HFFc6 (cell line): ENCODE measurements around the gene ANKZF1. TPM values are rescaled to one million over a fixed set of nuclear protein-coding genes. Genes with fewer than 3 reads are reported as not detected.

ENCODE experiments used
- DNase-seq: peaks from one replicate; pipeline ENCODE4 v3.0.0-alpha.2; 2018
- H3K27ac Mint-ChIP-seq: 2 replicates; pipeline ENCODE4 v1.8.0; 2020; ENCODE audit warnings: mild to moderate bottlenecking, mixed read lengths
- H3K27me3 Mint-ChIP-seq: 2 replicates; pipeline ENCODE4 v1.8.0; 2021; ENCODE audit warnings: mild to moderate bottlenecking, moderate library complexity, mixed read lengths; ENCODE audit not compliant: insufficient read depth
- H3K36me3 Mint-ChIP-seq: 2 replicates; pipeline ENCODE4 v1.8.0; 2021; ENCODE audit warnings: low read depth, mixed read lengths
- H3K4me1 Mint-ChIP-seq: 2 replicates; pipeline ENCODE4 v1.8.0; 2020; ENCODE audit warnings: low read depth, mixed read lengths
- H3K4me3 Mint-ChIP-seq: 2 replicates; pipeline ENCODE4 v1.8.0; 2020; ENCODE audit warnings: mild to moderate bottlenecking, moderate library complexity, mixed read lengths
- H3K9me3 Mint-ChIP-seq: 2 replicates; pipeline ENCODE4 v1.8.0; 2020; ENCODE audit warnings: mild to moderate bottlenecking, mixed read lengths
- total RNA-seq, 6 experiments: library from RNA; stranded (reverse); fragmentation: NEBNext Ultra II Directional; extraction: Animal tissue kit (Norgen Biotek cat#: 25700); gene quantifications; 2 replicates in 1 of 6; 3 replicates in 5 of 6; pipeline ENCODE4 v1.2.3, GENCODE V29; 2021
- TF ChIP-seq, protein P1 (sequence below): fragments of 200-600 bp; sonication (generic); IDR thresholded peaks from 2 replicates; pipeline ENCODE4 v1.5.0; 2021; ENCODE audit warnings: antibody characterized with exemption, mild to moderate bottlenecking

ANKZF1 gene
- total RNA-seq, 6 experiments from 2014 or later, result 11.7 to 18.9 (median 15.4) TPM

DNA sequence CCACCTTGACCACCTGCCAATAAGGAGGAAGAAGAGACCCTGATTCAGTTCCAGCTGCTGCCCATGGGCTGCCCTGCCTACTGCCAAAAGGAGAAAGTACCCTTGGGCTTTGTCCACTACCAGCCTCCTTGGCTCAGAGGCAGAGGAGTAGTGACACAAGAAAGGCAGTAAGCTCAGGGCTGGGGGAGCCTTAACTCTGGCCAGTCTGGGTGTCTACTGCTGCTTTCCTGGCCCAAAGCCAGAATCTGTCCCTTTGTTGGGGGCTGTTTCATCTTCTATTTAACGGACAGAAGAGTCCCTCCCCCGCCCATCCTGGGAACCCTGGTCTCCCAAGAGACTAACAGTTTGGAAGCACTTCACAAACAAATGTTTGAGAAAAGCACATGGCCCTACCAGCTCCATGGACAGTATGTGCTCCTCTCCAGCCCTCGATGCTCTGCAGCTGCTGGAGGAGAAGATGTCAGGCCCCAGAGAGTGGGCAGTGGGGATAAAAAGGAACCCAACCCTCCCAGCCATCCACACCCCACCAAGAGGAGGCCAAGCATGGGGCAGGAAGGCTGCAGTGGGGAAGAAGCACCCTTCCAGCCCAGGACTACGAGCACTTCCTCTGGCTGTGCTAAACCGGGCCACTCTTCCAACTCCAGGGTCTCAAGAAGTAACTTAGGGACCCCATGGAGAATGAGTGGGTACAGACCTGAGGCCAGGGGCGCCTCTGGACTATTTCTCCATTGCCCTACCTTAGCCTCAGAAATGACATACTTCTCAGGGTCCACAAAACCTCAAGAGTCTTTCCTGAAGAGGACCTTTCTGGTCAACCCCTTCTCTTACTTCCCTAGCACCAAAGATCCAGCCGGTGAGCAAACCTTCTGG, 1.3 kb upstream of the ANKZF1 start:
- H3K27ac Mint-ChIP-seq, result peak overlapping the region; percentile 45

DNA sequence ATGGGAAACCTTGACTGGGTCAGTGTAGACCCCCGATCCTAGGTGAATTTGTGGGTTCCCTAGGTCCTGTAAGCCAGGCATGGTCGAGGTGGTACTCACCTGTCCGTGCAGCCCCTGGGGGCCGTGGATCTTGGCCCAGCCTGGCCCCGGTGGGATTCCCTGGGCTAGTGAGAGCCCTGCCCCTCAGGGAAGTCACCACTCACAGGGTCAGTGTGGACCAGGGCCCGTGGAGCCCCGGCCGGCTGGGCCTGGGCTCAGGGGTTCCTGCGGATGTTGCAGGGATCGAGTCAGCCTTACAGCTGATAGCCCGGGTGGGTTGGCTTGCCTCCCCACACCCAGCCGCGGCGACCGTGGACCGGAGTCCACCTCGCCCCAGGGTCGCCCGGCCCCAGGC, 698 bp upstream of the ANKZF1 start:
- TF ChIP-seq, protein P1, sequence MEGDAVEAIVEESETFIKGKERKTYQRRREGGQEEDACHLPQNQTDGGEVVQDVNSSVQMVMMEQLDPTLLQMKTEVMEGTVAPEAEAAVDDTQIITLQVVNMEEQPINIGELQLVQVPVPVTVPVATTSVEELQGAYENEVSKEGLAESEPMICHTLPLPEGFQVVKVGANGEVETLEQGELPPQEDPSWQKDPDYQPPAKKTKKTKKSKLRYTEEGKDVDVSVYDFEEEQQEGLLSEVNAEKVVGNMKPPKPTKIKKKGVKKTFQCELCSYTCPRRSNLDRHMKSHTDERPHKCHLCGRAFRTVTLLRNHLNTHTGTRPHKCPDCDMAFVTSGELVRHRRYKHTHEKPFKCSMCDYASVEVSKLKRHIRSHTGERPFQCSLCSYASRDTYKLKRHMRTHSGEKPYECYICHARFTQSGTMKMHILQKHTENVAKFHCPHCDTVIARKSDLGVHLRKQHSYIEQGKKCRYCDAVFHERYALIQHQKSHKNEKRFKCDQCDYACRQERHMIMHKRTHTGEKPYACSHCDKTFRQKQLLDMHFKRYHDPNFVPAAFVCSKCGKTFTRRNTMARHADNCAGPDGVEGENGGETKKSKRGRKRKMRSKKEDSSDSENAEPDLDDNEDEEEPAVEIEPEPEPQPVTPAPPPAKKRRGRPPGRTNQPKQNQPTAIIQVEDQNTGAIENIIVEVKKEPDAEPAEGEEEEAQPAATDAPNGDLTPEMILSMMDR, result no peak
- H3K27ac Mint-ChIP-seq, result peak overlapping the region; percentile 45
- DNase-seq, result no peak

More for the DNA sequence above, 1.3 kb upstream of the ANKZF1 start:
- TF ChIP-seq, protein P1, result no peak
- no peak for DNase-seq
- peak overlapping the region; percentile 96 for H3K4me3 Mint-ChIP-seq
- no peaks in the 10 kb centered on the region for H3K9me3 Mint-ChIP-seq
- H3K36me3 Mint-ChIP-seq, result peaks cover 8% of the 10 kb centered on the region
- H3K4me1 Mint-ChIP-seq, result peaks cover 25% of the 10 kb centered on the region
- H3K27me3 Mint-ChIP-seq, result no peaks in the 10 kb centered on the region

DNA sequence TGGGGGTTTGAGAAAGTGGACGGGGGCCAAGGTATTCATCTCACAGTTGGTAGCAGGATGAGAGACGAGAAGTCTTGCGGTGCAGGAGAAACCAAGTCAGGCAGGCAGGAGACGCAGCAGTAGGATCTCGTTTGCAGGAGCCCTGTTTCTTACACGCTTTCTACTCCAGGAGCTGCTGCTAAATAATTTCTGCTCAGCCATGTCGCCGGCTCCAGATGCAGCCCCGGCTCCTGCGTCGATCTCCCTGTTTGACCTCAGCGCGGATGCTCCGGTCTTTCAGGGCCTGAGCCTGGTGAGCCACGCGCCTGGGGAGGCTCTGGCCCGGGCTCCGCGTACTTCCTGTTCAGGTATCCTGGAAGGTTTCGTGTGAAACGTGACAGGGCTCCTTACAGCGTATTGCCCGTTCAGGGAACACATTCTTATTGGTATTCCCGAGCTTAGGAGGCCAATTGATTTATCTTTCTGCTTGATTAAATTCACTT, 494 bp downstream of the ANKZF1 start:
- H3K36me3 Mint-ChIP-seq, result peaks cover 9% of the 10 kb centered on the region
- H3K4me3 Mint-ChIP-seq, result peak overlapping the region; percentile 96
- TF ChIP-seq, protein P1, result no peak
- no peaks in the 10 kb centered on the region for H3K9me3 Mint-ChIP-seq
- no peak for DNase-seq
- H3K27ac Mint-ChIP-seq, result peak overlapping the region; percentile 90
- H3K27me3 Mint-ChIP-seq, result no peaks in the 10 kb centered on the region
- H3K4me1 Mint-ChIP-seq, result peaks cover 25% of the 10 kb centered on the region

More for the DNA sequence above, 698 bp upstream of the ANKZF1 start:
- no peaks in the 10 kb centered on the region for H3K27me3 Mint-ChIP-seq
- peaks cover 5% of the 10 kb centered on the region; the same call in 1 of the 2 replicates for H3K36me3 Mint-ChIP-seq
- peaks cover 25% of the 10 kb centered on the region for H3K4me1 Mint-ChIP-seq
- H3K9me3 Mint-ChIP-seq, result no peaks in the 10 kb centered on the region
- H3K4me3 Mint-ChIP-seq, result peak overlapping the region; percentile 96

DNA sequence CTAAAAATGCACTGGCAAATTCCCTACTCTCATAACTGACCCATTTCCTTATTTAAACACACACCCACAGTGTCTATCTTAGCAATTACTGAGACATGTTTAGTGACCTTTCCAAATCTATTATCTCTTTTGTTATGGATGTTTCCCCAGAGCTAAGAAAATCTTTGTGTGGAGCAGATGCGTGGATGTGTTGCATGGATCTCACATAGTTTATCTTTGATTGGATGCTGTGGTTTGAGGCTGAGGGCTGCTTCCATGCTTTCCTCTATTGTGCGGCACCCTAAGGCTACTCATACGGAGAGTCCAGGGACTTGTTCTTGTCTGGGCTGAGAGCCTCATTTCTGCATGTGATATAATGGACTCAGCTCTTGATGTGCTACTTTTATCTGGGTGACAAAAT, 4.7 kb downstream of the ANKZF1 start:
- TF ChIP-seq, protein P1, result no peak
- Mint-ChIP-seq H3K9me3 (no peaks in the 10 kb centered on the region), H3K4me1 (peaks cover 9% of the 10 kb centered on the region), H3K27ac (no peak overlapping the region), H3K36me3 (peaks cover 10% of the 10 kb centered on the region), H3K27me3 (no peaks in the 10 kb centered on the region), H3K4me3 (no peak overlapping the region)
- no peak for DNase-seq

DNA sequence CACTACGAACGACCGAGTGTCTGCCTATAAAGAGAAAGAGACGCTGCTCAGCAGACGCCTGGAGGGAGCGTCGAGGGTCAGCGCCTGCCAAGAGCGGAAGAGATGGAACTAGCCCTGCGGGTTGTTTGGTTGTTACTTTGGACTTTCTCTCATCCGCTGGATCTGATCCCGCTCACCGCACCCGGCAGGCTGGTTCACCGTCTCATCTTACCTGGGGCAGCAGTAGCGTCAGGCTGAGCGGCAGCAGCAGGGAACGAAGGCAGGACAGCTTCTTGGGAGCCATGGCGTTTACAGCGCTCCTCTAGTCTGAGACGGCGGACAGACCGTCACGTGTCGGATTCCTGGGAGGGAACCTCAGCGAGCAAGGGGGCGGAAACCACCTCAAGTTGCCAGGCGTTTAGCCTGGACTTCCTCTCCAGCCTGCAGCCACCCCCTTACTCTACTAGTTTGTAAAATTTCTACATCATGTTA, 13.7 kb downstream of the ANKZF1 start:
- TF ChIP-seq, protein P1, result no peak
- DNase-seq, result no peak
- Mint-ChIP-seq H3K4me3 (no peak overlapping the region), H3K4me1 (peaks cover 11% of the 10 kb centered on the region), H3K27me3 (no peaks in the 10 kb centered on the region), H3K9me3 (no peaks in the 10 kb centered on the region), H3K27ac (no peak overlapping the region), H3K36me3 (no peaks in the 10 kb centered on the region; the same call in 1 of the 2 replicates)
